ENCODE results near the gene EXOC4. TPM values are rescaled to one million over a fixed set of nuclear protein-coding genes. Genes with fewer than 3 reads are reported as not detected.

Gene EXOC4
- total RNA-seq, 2 donors from 2014 or later, result 106 to 115 TPM

DNA sequence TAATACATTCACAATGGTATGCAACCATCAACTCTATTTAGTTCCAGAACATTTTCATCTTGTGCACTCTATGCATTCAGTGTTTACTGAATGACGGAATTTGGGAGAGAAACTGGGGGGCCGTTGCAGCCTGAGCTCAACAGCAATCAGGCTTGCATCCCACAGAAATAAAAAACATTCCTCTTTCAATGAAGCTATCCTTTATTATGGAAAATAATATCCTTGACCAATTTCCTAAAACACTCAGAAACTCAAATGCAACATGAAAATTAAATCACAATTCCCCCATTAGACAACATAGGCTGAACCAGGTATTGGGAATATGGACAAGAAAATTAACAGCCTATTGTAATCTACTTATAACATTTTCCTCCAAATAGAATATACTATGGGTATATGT lies 6.3 kb upstream of the EXOC4 start:
- no peaks in the 10 kb centered on the region for H3K27me3 Mint-ChIP-seq (ENCODE audit: insufficient read depth)
- H3K27ac ChIP-seq (ENCODE audit: low read depth, low read length), result no peak overlapping the region
- H3K4me1 ChIP-seq (ENCODE audit: control insufficient read depth, insufficient read depth, low read length), result no peaks in the 10 kb centered on the region
- H3K36me3 Mint-ChIP-seq (ENCODE audit: low read depth), result no peaks in the 10 kb centered on the region
- no peak overlapping the region for H3K27ac Mint-ChIP-seq
- WGBS, 2 experiments (ENCODE audit: insufficient coverage in 1 of 2, insufficient read length in 1 of 2), result 95% methylated on average over 2 of the region's 2 CpGs; no CpG with 5 or more reads in 1 of the 2 experiments
- H3K4me1 Mint-ChIP-seq, result no peaks in the 10 kb centered on the region
- H3K27me3 ChIP-seq (ENCODE audit: control insufficient read depth, insufficient read depth, low read length, poor library complexity, severe bottlenecking), result no peaks in the 10 kb centered on the region
- no peak overlapping the region for H3K4me3 ChIP-seq (ENCODE audit: low read length)
- H3K4me3 Mint-ChIP-seq, result no peak overlapping the region
- no peak for DNase-seq
- H3K36me3 ChIP-seq (ENCODE audit: control insufficient read depth, insufficient read depth, low read length), result no peaks in the 10 kb centered on the region
- TF ChIP-seq, protein P1, sequence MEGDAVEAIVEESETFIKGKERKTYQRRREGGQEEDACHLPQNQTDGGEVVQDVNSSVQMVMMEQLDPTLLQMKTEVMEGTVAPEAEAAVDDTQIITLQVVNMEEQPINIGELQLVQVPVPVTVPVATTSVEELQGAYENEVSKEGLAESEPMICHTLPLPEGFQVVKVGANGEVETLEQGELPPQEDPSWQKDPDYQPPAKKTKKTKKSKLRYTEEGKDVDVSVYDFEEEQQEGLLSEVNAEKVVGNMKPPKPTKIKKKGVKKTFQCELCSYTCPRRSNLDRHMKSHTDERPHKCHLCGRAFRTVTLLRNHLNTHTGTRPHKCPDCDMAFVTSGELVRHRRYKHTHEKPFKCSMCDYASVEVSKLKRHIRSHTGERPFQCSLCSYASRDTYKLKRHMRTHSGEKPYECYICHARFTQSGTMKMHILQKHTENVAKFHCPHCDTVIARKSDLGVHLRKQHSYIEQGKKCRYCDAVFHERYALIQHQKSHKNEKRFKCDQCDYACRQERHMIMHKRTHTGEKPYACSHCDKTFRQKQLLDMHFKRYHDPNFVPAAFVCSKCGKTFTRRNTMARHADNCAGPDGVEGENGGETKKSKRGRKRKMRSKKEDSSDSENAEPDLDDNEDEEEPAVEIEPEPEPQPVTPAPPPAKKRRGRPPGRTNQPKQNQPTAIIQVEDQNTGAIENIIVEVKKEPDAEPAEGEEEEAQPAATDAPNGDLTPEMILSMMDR (conservative IDR thresholded peaks at IDR 0.05), result no peak
- H3K9me3 Mint-ChIP-seq, result peaks cover 9% of the 10 kb centered on the region
- H3K9ac ChIP-seq (ENCODE audit: extremely low read depth, low read length, poor library complexity, severe bottlenecking), result no peak overlapping the region
- H3K9me3 ChIP-seq (ENCODE audit: control insufficient read depth, low read length), result peaks cover 5% of the 10 kb centered on the region

DNA sequence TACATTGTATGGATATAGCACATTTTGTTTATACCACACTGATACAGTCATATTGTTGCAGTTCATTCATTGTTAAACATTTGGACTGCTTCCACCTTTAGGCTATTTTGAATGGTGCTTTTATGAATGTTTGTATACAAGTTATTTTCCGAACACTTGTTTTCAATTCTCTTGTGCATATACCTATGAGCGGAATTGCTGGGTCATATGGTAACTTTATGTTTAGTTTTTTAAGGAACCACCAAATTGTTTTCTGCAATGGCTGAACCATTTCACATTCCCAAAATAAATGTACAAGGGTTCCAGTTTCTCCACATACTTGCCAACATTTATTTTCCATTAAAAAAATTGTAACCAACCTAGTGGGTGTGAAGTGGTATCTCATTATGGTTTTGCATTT lies 4.0 kb upstream of the EXOC4 start:
- no peak overlapping the region for H3K9ac ChIP-seq (ENCODE audit: extremely low read depth, low read length, poor library complexity, severe bottlenecking)
- 95 to 100% methylated on average over 1 to 2 of the region's 2 CpGs for WGBS, 2 experiments (ENCODE audit: insufficient coverage in 1 of 2, insufficient read length in 1 of 2)
- H3K9me3 ChIP-seq (ENCODE audit: control insufficient read depth, low read length), result peaks cover 5% of the 10 kb centered on the region
- DNase-seq, result no peak
- no peak overlapping the region for H3K27ac ChIP-seq (ENCODE audit: low read depth, low read length)
- no peaks in the 10 kb centered on the region for H3K4me1 ChIP-seq (ENCODE audit: control insufficient read depth, insufficient read depth, low read length)
- H3K4me3 ChIP-seq (ENCODE audit: low read length), result no peak overlapping the region
- no peaks in the 10 kb centered on the region for H3K36me3 ChIP-seq (ENCODE audit: control insufficient read depth, insufficient read depth, low read length)
- H3K27me3 ChIP-seq (ENCODE audit: control insufficient read depth, insufficient read depth, low read length, poor library complexity, severe bottlenecking), result no peaks in the 10 kb centered on the region
- H3K9me3 Mint-ChIP-seq, result peaks cover 9% of the 10 kb centered on the region
- no peak overlapping the region for H3K4me3 Mint-ChIP-seq
- H3K27ac Mint-ChIP-seq, result no peak overlapping the region
- TF ChIP-seq, protein P1 (conservative IDR thresholded peaks at IDR 0.05), result no peak
- H3K4me1 Mint-ChIP-seq, result peaks cover 4% of the 10 kb centered on the region
- no peaks in the 10 kb centered on the region for H3K36me3 Mint-ChIP-seq (ENCODE audit: low read depth)
- no peaks in the 10 kb centered on the region for H3K27me3 Mint-ChIP-seq (ENCODE audit: insufficient read depth)

DNA sequence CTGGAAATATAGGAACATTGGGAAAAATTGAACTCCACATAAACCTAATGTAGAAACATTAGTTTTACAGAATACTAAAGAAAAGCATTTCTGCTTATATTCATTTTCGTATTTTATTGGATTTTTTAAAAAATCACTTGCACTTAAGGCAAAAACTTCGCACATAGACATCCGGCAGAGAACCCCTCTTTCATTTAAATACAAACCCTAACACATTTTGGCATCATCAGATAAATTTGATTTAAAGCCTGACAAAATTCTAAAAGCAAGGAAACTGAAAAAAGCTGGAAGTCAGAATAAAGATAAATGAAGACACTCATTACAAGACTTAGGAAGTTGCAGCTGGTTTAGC lies 396 bp upstream of the EXOC4 start:
- Mint-ChIP-seq H3K36me3 (ENCODE audit: low read depth) (peaks cover 16% of the 10 kb centered on the region), H3K27me3 (ENCODE audit: insufficient read depth) (no peaks in the 10 kb centered on the region), H3K27ac (no peak overlapping the region), H3K4me1 (peaks cover 14% of the 10 kb centered on the region), H3K4me3 (peak overlapping the region; percentile 93), H3K9me3 (peaks cover 9% of the 10 kb centered on the region)
- no peak for DNase-seq
- 69% methylated on average over 3 of the region's 3 CpGs; no CpG with 5 or more reads in 1 of the 2 experiments for WGBS, 2 experiments (ENCODE audit: insufficient coverage in 1 of 2, insufficient read length in 1 of 2)
- H3K9me3 ChIP-seq (ENCODE audit: control insufficient read depth, low read length), result peaks cover 5% of the 10 kb centered on the region
- TF ChIP-seq, protein P1 (conservative IDR thresholded peaks at IDR 0.05), result no peak
- no peaks in the 10 kb centered on the region for H3K4me1 ChIP-seq (ENCODE audit: control insufficient read depth, insufficient read depth, low read length)
- H3K27me3 ChIP-seq (ENCODE audit: control insufficient read depth, insufficient read depth, low read length, poor library complexity, severe bottlenecking), result no peaks in the 10 kb centered on the region
- no peak overlapping the region for H3K9ac ChIP-seq (ENCODE audit: extremely low read depth, low read length, poor library complexity, severe bottlenecking)
- no peak overlapping the region for H3K27ac ChIP-seq (ENCODE audit: low read depth, low read length)
- no peaks in the 10 kb centered on the region for H3K36me3 ChIP-seq (ENCODE audit: control insufficient read depth, insufficient read depth, low read length)
- H3K4me3 ChIP-seq (ENCODE audit: low read length), result peak overlapping the region; percentile 94
